HEK293 (cell line): Measurements from ENCODE around the gene KLHL17.

Experiments
- CTCF ChIA-PET: fragments of 350-600 bp; formaldehyde crosslinking; extraction: SDS; loops from one replicate; lab custom pipeline; 2021; ENCODE audit warnings: antibody characterized with exemption; lab: Yijun Ruan, JAX
- POLR2A ChIA-PET: fragments of 300-600 bp; formaldehyde crosslinking; extraction: SDS; loops from one replicate; lab custom pipeline; 2020; ENCODE audit warnings: antibody characterized with exemption, inconsistent platforms; lab: Yijun Ruan, JAX
- H3K27ac ChIP-seq: fragments of 200-500 bp; sonication (Bioruptor generic); 2 replicates; pipeline ENCODE4 v1.5.1; 2014; ENCODE audit warnings: low read depth, low read length, control low read depth, inconsistent platforms; ENCODE audit errors: extremely low read depth
- H3K36me3 ChIP-seq, 2 experiments: fragments of 200-500 bp in 1 of 2; sonication (Bioruptor generic) in 1 of 2; 1 replicate in 1 of 2; 2 replicates in 1 of 2; pipeline ENCODE4 v1.5.1; 2014 to 2017; ENCODE audit warnings: inconsistent platforms in 2 of 2, low read length in 2 of 2; ENCODE audit not compliant: control insufficient read depth in 2 of 2, insufficient read depth in 1 of 2
- H3K4me1 ChIP-seq: fragments of 200-500 bp; sonication (Bioruptor generic); 2 replicates; pipeline ENCODE4 v1.5.1; 2014; ENCODE audit warnings: mild to moderate bottlenecking, low read length, inconsistent platforms; ENCODE audit not compliant: control insufficient read depth, insufficient read depth
- H3K4me3 ChIP-seq: 2 replicates; pipeline ENCODE4 v1.5.1; 2011; ENCODE audit warnings: low read depth, mild to moderate bottlenecking, control low read depth, low read length, moderate library complexity
- H3K9me3 ChIP-seq: fragments of 200-500 bp; sonication (Bioruptor generic); 2 replicates; pipeline ENCODE4 v1.5.1; 2014; ENCODE audit warnings: low read depth, low read length, inconsistent platforms; ENCODE audit not compliant: control insufficient read depth, insufficient read depth
- AEBP2 ChIP-seq: fragments of 450-650 bp; formaldehyde crosslinking; IDR thresholded peaks from 2 replicates; pipeline ENCODE4 v1.5.1; 2016; ENCODE audit warnings: missing biosample characterization, missing genetic modification characterization, borderline replicate concordance
- BCL11A ChIP-seq: fragments of 450-650 bp; formaldehyde crosslinking; IDR thresholded peaks from 2 replicates; pipeline ENCODE4 v1.5.1; 2016; ENCODE audit warnings: low read depth, missing biosample characterization, missing genetic modification characterization
- ELK4 ChIP-seq: IDR thresholded peaks from 2 replicates; pipeline ENCODE4 v1.6.1; 2011; ENCODE audit warnings: mild to moderate bottlenecking, low read depth, low read length, borderline replicate concordance
- GLIS1 ChIP-seq: fragments of 450-650 bp; formaldehyde crosslinking; IDR thresholded peaks from 2 replicates; pipeline ENCODE4 v1.5.1; 2016; ENCODE audit warnings: missing biosample characterization, missing genetic modification characterization
- KLF17 ChIP-seq: fragments of 450-650 bp; formaldehyde crosslinking; IDR thresholded peaks from 2 replicates; pipeline ENCODE4 v1.5.1; 2016; ENCODE audit warnings: missing biosample characterization, missing genetic modification characterization
- TRIM28 ChIP-seq: IDR thresholded peaks from 2 replicates; pipeline ENCODE4 v1.6.1; 2011; ENCODE audit warnings: low read length, control low read depth, borderline replicate concordance
- ZNF10 ChIP-seq: fragments of 450-650 bp; formaldehyde crosslinking; IDR thresholded peaks from 2 replicates; pipeline ENCODE4 v1.5.1; 2017; ENCODE audit warnings: missing biosample characterization, missing genetic modification characterization
- ZNF140 ChIP-seq: fragments of 450-650 bp; formaldehyde crosslinking; IDR thresholded peaks from 2 replicates; pipeline ENCODE4 v1.5.1; 2016; ENCODE audit warnings: missing biosample characterization, missing genetic modification characterization
- ZNF148 ChIP-seq: fragments of 450-650 bp; formaldehyde crosslinking; IDR thresholded peaks from 2 replicates; pipeline ENCODE4 v1.5.0; 2017; ENCODE audit warnings: missing biosample characterization, missing genetic modification characterization, borderline replicate concordance
- ZNF16 ChIP-seq: fragments of 450-650 bp; formaldehyde crosslinking; IDR thresholded peaks from 2 replicates; pipeline ENCODE4 v1.5.1; 2016; ENCODE audit warnings: low read depth, missing biosample characterization, missing genetic modification characterization
- ZNF266 ChIP-seq: fragments of 450-650 bp; formaldehyde crosslinking; IDR thresholded peaks from 2 replicates; pipeline ENCODE4 v1.5.1; 2016; ENCODE audit warnings: missing biosample characterization, missing genetic modification characterization, low read depth
- ZNF449 ChIP-seq: fragments of 450-650 bp; formaldehyde crosslinking; IDR thresholded peaks from 2 replicates; pipeline ENCODE4 v1.5.1; 2017; ENCODE audit warnings: missing biosample characterization, mild to moderate bottlenecking, missing genetic modification characterization, moderate library complexity
- ZNF501 ChIP-seq: fragments of 450-650 bp; formaldehyde crosslinking; IDR thresholded peaks from 2 replicates; pipeline ENCODE4 v1.5.1; 2016; ENCODE audit warnings: missing biosample characterization, missing genetic modification characterization
- ZNF513 ChIP-seq: fragments of 450-650 bp; IDR thresholded peaks from 2 replicates; pipeline ENCODE4 v1.5.1; 2018; ENCODE audit warnings: missing biosample characterization, missing genetic modification characterization
- ZNF555 ChIP-seq: fragments of 450-650 bp; formaldehyde crosslinking; conservative IDR thresholded peaks from 2 replicates; pipeline ENCODE4 v1.5.1; 2017; ENCODE audit warnings: missing biosample characterization, mild to moderate bottlenecking, missing genetic modification characterization, inconsistent platforms
- ZNF571 ChIP-seq: fragments of 450-650 bp; formaldehyde crosslinking; IDR thresholded peaks from 2 replicates; pipeline ENCODE4 v1.5.0; 2017; ENCODE audit warnings: missing biosample characterization, missing genetic modification characterization
- ZNF600 ChIP-seq: fragments of 450-650 bp; formaldehyde crosslinking; IDR thresholded peaks from 2 replicates; pipeline ENCODE4 v1.5.1; 2016; ENCODE audit warnings: missing biosample characterization, missing genetic modification characterization
- ZNF654 ChIP-seq: fragments of 450-650 bp; formaldehyde crosslinking; IDR thresholded peaks from 2 replicates; pipeline ENCODE4 v1.5.1; 2016; ENCODE audit warnings: low read depth, missing biosample characterization, missing genetic modification characterization
- ZSCAN4 ChIP-seq: fragments of 450-650 bp; formaldehyde crosslinking; IDR thresholded peaks from 2 replicates; pipeline ENCODE4 v1.5.1; 2017; ENCODE audit warnings: missing biosample characterization, missing genetic modification characterization

The KLHL17 gene

GRCh38 chr1:999725-1000356 lies 39.5 kb downstream of the KLHL17 start, which contains the start of gene HES4 (continued):
- TF ChIP-seq ZNF654 (tag by site-specific recombination): no peak
- no peak for TF ChIP-seq ZNF140 (tag by site-specific recombination)
- TF ChIP-seq GLIS1: peak; percentile 75

- ChIA-PET POLR2A (interaction anchor here (1.0 to 6.5 kb wide), 9 partner anchors 13 to 318 kb away, joined by 3 to 44 read pairs (median 4); partner anchors contain the start of genes AGRN and ISG15), CTCF (interaction anchor here (0.6 to 2.3 kb wide), 3 partner anchors 14 to 63 kb away, joined by 4 to 20 read pairs (median 10); partner anchors contain the start of gene ISG15)
- Histone ChIP-seq H3K9me3 (no peaks in the 10 kb centered on the region), H3K4me1 (0 out of 2 replicates have a peak, but pooled peaks cover 3% of the 10 kb centered on the region), H3K27ac (peak overlapping the region; percentile 97), H3K36me3 (peaks cover 0 to 40% of the 10 kb centered on the region in 2 experiments; a peak in 2 of 3 replicates), H3K4me3 (peak overlapping the region; percentile 74)
- TF ChIP-seq ZNF148 (tag by site-specific recombination) (peak; percentile 77; the same call in 1 of the 2 replicates), ELK4 (no peak), ZNF10 (tag by site-specific recombination) (peak; percentile 85), ZNF16 (tag by site-specific recombination) (no peak), ZNF513 (tag by site-specific recombination) (peak; percentile 34; the same call in 1 of the 2 replicates), ZNF600 (tag by site-specific recombination) (peak; percentile 100), KLF17 (tag by site-specific recombination) (peak; percentile 100), ZNF501 (tag by site-specific recombination) (peak; percentile 93; the same call in 1 of the 2 replicates), ZSCAN4 (tag by site-specific recombination) (peak; percentile 64), ZNF571 (tag by site-specific recombination) (no peak), AEBP2 (tag by site-specific recombination) (no peak), BCL11A (peak; percentile 97), ZNF266 (no peak), ZNF449 (tag by site-specific recombination) (peak; percentile 64), ZNF555 (tag by site-specific recombination) (no peak), TRIM28 (no peak)
These were observed 40.1 kb downstream of the KLHL17 start for GRCh38 chr1:1000357-1001056.
